T-helper 1 cell treated with Interleukin-12 subunit alpha and Interleukin-12 subunit beta and Interleukin-4 antibody, amounts not matched to agents 30 μg/mL and 1 μg/mL, for 36 hours (primary cell): ENCODE results near the gene HSF5.
A peak's percentile ranks its signal among the peaks of the same experiment; 100 is the strongest.
"Not testable (repeated sequence)": the region's sequence is repeated elsewhere in the genome, so short reads cannot be mapped to it uniquely, and the experiment has no call there.

Source experiments
- H3K27ac Mint-ChIP-seq: one replicate; pipeline ENCODE4 v1.8.0; 2021; ENCODE audit warnings: mild to moderate bottlenecking, mixed read lengths
- H3K27me3 Mint-ChIP-seq: one replicate; pipeline ENCODE4 v1.8.0; 2021; ENCODE audit warnings: low read depth, mixed read lengths
- H3K36me3 Mint-ChIP-seq: one replicate; pipeline ENCODE4 v1.8.0; 2021; ENCODE audit warnings: low read depth, mixed read lengths
- H3K4me1 Mint-ChIP-seq: one replicate; pipeline ENCODE4 v1.8.0; 2021; ENCODE audit warnings: low read depth, mixed read lengths
- H3K4me3 Mint-ChIP-seq: one replicate; pipeline ENCODE4 v1.8.0; 2021; ENCODE audit warnings: mild to moderate bottlenecking, moderate library complexity, mixed read lengths
- H3K9me3 Mint-ChIP-seq: one replicate; pipeline ENCODE4 v1.8.0; 2021; ENCODE audit warnings: mixed read lengths

HSF5 gene

GRCh38 chr17:58508341-58509067 lies 20.3 kb upstream of the HSF5 start:
- no peaks in the 10 kb centered on the region for H3K27me3 Mint-ChIP-seq

DNA sequence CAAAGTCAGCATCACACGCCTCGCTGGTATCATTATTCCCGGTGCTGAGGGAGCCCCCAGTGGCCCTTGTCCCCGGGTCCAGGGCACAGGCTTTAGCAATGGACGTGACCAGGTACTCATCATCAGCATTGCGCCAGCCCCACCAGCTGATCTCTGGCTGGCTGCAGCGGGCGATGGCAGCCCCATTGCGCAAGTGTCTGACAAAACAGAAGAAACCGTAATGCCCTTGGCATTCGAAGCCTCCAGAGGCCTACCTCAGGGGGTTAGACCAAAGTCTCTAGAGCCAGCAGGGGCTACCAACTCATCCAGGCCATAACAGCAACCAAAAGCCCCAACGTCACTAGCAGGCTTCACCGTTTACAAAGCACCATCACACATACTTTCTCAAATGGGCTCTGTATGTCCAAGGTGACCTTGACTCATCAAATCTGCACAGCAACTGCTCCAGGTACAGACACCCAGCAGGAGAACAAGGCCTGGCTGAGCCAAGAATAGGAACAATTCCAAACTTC lies 19.0 kb upstream of the HSF5 start:
- no peak overlapping the region for H3K27ac Mint-ChIP-seq
- peaks cover 61% of the 10 kb centered on the region for H3K36me3 Mint-ChIP-seq
- H3K9me3 Mint-ChIP-seq, result no peaks in the 10 kb centered on the region
- no peak overlapping the region for H3K4me3 Mint-ChIP-seq
- H3K27me3 Mint-ChIP-seq, result no peaks in the 10 kb centered on the region
- H3K4me1 Mint-ChIP-seq, result peaks cover 20% of the 10 kb centered on the region

More at GRCh38 chr17:58508341-58509067, 20.3 kb upstream of the HSF5 start:
- no peak overlapping the region for H3K4me3 Mint-ChIP-seq
- no peaks in the 10 kb centered on the region for H3K9me3 Mint-ChIP-seq
- peaks cover 67% of the 10 kb centered on the region for H3K36me3 Mint-ChIP-seq
- H3K4me1 Mint-ChIP-seq, result peaks cover 29% of the 10 kb centered on the region
- no peak overlapping the region for H3K27ac Mint-ChIP-seq

GRCh38 chr17:58506354-58507080 lies 18.3 kb upstream of the HSF5 start:
- Mint-ChIP-seq H3K4me1 (peaks cover 18% of the 10 kb centered on the region), H3K27me3 (no peaks in the 10 kb centered on the region), H3K36me3 (peaks cover 56% of the 10 kb centered on the region), H3K27ac (no peak overlapping the region), H3K4me3 (no peak overlapping the region), H3K9me3 (no peaks in the 10 kb centered on the region)

DNA sequence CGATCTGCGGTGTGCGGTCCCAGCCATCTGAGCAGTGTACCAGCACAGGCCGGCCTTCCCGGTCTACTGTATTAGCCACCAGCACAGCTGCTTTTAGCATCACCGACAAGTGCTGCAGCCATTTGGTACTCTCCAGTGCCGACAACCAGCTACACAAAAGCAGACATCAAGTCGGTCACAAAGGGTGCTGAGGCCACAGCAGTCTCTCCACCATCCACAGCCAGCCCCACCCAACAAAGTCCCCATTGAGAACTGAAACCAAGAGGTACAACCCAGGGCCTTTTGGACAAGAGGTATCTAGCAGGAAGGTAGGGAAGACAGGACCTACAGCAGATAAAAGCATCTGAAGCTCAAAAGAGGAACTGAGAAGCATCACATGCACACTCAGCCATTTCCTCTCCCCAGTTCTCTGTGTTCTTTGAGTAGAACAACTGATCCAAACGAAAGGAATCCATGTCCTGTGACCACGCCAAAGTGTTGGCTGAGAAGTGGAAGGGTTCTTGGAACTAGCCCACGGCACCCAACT lies 16.7 kb upstream of the HSF5 start:
- Mint-ChIP-seq H3K27me3 (no peaks in the 10 kb centered on the region), H3K4me1 (peaks cover 11% of the 10 kb centered on the region), H3K4me3 (no peak overlapping the region), H3K9me3 (no peaks in the 10 kb centered on the region), H3K27ac (peak overlapping the region; percentile 52), H3K36me3 (peaks cover 41% of the 10 kb centered on the region)

DNA sequence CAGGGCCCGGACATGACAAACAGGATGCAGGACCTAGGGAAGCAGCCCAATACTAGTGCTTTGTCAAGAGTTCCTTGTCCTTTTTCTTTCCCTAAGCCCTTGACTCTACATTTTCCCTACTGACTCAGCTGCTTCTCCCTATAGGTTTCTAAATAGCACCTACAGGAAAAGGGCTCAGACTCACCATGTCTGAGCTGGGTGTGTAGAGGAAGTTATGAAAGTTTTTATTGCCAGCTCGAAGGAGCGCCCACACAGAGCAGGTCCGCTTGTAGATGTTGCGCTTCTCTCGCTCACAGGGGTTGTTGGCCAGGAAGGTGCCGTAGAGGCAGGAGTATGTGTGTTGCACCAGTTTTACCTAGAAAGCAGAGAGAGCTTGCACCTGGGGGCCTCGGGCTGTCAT lies 15.7 kb upstream of the HSF5 start:
- H3K27ac Mint-ChIP-seq, result no peak overlapping the region
- H3K4me3 Mint-ChIP-seq, result no peak overlapping the region
- peaks cover 10% of the 10 kb centered on the region for H3K4me1 Mint-ChIP-seq
- H3K9me3 Mint-ChIP-seq, result no peaks in the 10 kb centered on the region
- no peaks in the 10 kb centered on the region for H3K27me3 Mint-ChIP-seq
- peaks cover 39% of the 10 kb centered on the region for H3K36me3 Mint-ChIP-seq

DNA sequence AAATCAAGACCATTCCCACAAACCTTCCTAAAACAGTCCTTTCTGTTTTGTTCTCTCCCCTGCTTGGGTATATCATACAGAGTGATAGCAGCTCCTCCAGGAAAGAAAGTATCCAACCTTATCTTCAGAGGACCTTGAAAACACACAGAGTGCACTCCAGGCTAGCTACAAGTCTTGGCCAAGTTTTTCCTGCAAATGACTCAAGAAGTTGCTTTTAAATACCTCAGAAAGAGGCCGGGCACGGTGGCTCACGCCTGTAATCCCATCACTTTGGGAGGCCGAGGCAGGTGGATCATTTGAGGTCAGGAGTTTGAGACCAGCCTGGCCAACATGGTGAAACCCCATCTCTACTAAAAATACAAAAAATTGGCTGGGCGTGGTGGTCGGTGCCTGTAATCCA lies 14.9 kb upstream of the HSF5 start:
- not testable (repeated sequence) for H3K27ac Mint-ChIP-seq, H3K9me3 Mint-ChIP-seq, H3K27me3 Mint-ChIP-seq, H3K4me3 Mint-ChIP-seq
- Mint-ChIP-seq H3K36me3 (peaks cover 41% of the 10 kb centered on the region), H3K4me1 (peaks cover 15% of the 10 kb centered on the region)

GRCh38 chr17:58501451-58501850 lies 13.2 kb upstream of the HSF5 start:
- Mint-ChIP-seq H3K27ac (no peak overlapping the region), H3K9me3 (no peaks in the 10 kb centered on the region), H3K36me3 (peaks cover 40% of the 10 kb centered on the region), H3K27me3 (no peaks in the 10 kb centered on the region), H3K4me1 (peaks cover 15% of the 10 kb centered on the region), H3K4me3 (no peak overlapping the region)

DNA sequence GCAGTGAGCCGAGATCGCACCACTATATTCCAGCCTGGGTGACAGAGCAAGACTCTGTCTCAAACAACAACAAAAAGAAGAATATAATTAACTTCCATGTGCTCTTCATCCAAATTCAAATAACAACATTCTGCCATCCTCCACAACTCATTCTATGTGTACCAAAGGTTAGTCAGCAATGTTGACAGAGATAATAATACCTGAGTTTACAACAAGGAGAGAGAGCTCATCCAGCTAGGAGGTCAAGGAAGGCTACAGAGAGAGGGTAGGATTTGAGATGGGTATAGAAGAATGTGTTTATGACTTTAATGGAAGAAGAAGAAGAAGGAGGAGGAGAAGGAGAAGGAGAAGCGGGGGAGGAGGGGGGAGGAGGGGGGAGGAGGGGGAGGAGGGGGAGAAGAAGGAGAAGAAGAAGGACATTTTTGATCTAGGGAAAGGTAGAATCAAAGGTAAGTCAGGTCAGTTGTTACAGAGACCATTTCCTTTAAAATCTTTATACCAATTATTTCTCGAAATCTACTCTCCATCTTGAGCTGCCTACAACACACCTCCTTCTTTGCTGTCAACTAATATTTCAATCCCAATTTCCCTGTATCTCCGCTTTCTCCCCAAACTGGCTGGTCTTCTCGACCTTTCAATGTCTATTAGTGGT lies 10.1 kb upstream of the HSF5 start:
- no peaks in the 10 kb centered on the region for H3K27me3 Mint-ChIP-seq
- H3K4me3 Mint-ChIP-seq, result no peak overlapping the region
- no peak overlapping the region for H3K27ac Mint-ChIP-seq
- H3K9me3 Mint-ChIP-seq, result no peaks in the 10 kb centered on the region
- peaks cover 9% of the 10 kb centered on the region for H3K4me1 Mint-ChIP-seq
- H3K36me3 Mint-ChIP-seq, result peaks cover 40% of the 10 kb centered on the region

- H3K27ac Mint-ChIP-seq, result no peak overlapping the region
Observed at GRCh38 chr17:58493506-58493905, 5.3 kb upstream of the HSF5 start.

DNA sequence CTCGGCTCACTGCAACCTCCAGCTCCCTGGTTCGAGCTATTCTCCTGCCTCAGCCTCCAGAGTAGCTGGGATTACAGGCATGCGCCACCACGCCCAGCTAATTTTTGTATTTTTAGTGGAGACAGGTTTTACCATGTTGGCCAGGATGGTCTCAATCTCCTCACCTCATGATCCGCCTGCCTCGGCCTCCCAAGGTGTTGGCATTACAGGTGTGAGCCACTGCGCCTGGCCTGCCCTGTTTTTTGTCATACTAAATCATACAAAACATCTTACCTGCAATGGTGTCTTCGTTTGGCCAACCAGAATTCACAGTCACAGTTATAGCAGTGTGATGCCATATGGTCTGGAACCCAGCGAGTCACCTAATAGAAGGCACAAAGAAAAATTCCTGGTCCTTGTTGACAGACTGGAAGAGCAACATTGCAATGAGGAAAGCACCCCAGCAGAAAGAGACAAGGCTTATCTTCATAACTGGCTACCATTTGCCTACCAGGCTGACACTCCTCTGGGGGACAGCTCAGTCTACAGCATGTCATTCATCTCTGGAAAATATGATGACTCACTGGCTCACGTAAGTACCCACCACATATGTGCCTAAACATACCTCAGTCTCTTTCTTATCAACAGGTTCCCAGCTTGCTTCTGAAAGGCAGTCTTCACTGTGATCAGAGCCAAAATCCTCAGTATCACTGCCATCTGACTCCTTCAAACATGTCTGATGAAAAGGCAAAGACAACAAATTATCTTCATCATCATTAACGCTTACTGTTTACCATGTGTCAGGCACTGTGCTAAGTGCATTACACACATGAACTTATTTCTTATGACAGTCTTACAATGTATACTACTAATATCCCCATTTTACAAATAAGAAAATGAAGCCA lies 4.3 kb upstream of the HSF5 start:
- Mint-ChIP-seq H3K27ac (no peak overlapping the region), H3K4me3 (no peak overlapping the region), H3K27me3 (no peaks in the 10 kb centered on the region), H3K36me3 (peaks cover 54% of the 10 kb centered on the region), H3K9me3 (no peaks in the 10 kb centered on the region), H3K4me1 (peaks cover 10% of the 10 kb centered on the region)

More at GRCh38 chr17:58493506-58493905, 5.3 kb upstream of the HSF5 start:
- H3K27me3 Mint-ChIP-seq, result no peaks in the 10 kb centered on the region
- H3K9me3 Mint-ChIP-seq, result no peaks in the 10 kb centered on the region
- H3K4me3 Mint-ChIP-seq, result no peak overlapping the region
- peaks cover 12% of the 10 kb centered on the region for H3K4me1 Mint-ChIP-seq
- peaks cover 61% of the 10 kb centered on the region for H3K36me3 Mint-ChIP-seq

- H3K9me3 Mint-ChIP-seq, result no peaks in the 10 kb centered on the region
- H3K4me1 Mint-ChIP-seq, result peaks cover 10% of the 10 kb centered on the region
- peaks cover 51% of the 10 kb centered on the region for H3K36me3 Mint-ChIP-seq
- no peak overlapping the region for H3K4me3 Mint-ChIP-seq
- H3K27me3 Mint-ChIP-seq, result no peaks in the 10 kb centered on the region
- H3K27ac Mint-ChIP-seq, result no peak overlapping the region
Observed at GRCh38 chr17:58491510-58492045, 3.4 kb upstream of the HSF5 start.

GRCh38 chr17:58488428-58488890 lies 251 bp upstream of the HSF5 start:
- Mint-ChIP-seq H3K4me3 (no peak overlapping the region), H3K4me1 (peaks cover 8% of the 10 kb centered on the region), H3K36me3 (peaks cover 30% of the 10 kb centered on the region), H3K9me3 (no peaks in the 10 kb centered on the region), H3K27ac (no peak overlapping the region), H3K27me3 (no peaks in the 10 kb centered on the region)

DNA sequence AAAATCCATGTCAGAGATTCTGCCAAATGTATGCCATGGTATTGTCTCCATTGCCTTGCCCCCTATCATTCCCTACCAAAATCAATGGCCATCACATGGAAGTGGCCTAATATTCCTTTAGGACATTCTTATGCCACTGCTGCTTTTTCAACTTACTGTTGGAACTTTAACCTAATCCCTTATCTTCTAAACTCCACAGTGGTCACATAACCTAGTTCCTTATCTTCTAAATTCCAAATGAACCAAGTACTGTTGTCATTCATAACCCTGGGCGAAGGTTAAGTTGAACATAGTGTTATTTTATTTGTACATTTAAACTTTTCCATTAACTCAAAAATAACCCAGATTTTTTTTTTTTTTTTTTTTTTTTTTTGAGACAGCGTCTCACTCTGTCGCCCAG lies 3.6 kb downstream of the HSF5 start:
- no peak overlapping the region for H3K4me3 Mint-ChIP-seq
- no peaks in the 10 kb centered on the region for H3K9me3 Mint-ChIP-seq
- no peaks in the 10 kb centered on the region for H3K4me1 Mint-ChIP-seq
- H3K27me3 Mint-ChIP-seq, result no peaks in the 10 kb centered on the region
- peaks cover 6% of the 10 kb centered on the region for H3K36me3 Mint-ChIP-seq
- no peak overlapping the region for H3K27ac Mint-ChIP-seq
